BJ (cell line): Measurements from ENCODE around the gene UMODL1. TPM values are rescaled to one million over a fixed set of nuclear protein-coding genes. Genes with fewer than 3 reads are reported as not detected.

Source experiments
- CTCF ChIA-PET: fragments of 350-600 bp; formaldehyde crosslinking; extraction: SDS; loops from one replicate; lab custom pipeline; 2021; ENCODE audit warnings: antibody characterized with exemption, inconsistent platforms; lab: Yijun Ruan, JAX
- POLR2A ChIA-PET: fragments of 300-600 bp; sonication (Branson Sonifier 250); formaldehyde crosslinking; extraction: SDS; loops from one replicate; lab custom pipeline; 2021; ENCODE audit warnings: antibody characterized with exemption; lab: Charles Lee
- DNase-seq: peaks from one replicate; pipeline ENCODE4 v3.0.0-alpha.2; 2011; ENCODE audit warnings: low read depth
- H3K27me3 ChIP-seq: 2 replicates; pipeline ENCODE4 v1.6.0; 2011; ENCODE audit warnings: low read length; ENCODE audit not compliant: control insufficient read depth, insufficient read depth
- H3K36me3 ChIP-seq: 2 replicates; pipeline ENCODE4 v1.5.1; 2011; ENCODE audit warnings: low read length; ENCODE audit not compliant: control insufficient read depth, insufficient read depth
- H3K4me3 ChIP-seq: 2 replicates; pipeline ENCODE4 v1.5.1; 2011; ENCODE audit warnings: low read depth, mild to moderate bottlenecking, control low read depth, low read length
- polyA plus RNA-seq: library from polyadenylated mRNA; depleted of rRNA; stranded (reverse); fragments of >200 nt; gene quantifications from 2 replicates; pipeline ENCODE4 v1.2.3, GENCODE V29; 2011
- TF ChIP-seq, protein P1 (sequence below): IDR thresholded peaks from 2 replicates; pipeline ENCODE4 v1.5.1; 2011; ENCODE audit warnings: low read depth, mild to moderate bottlenecking, control low read depth, inconsistent platforms, low read length, moderate library complexity; ENCODE audit not compliant: insufficient read depth

UMODL1 gene
- polyA plus RNA-seq, 1 experiment = 0.04 TPM

DNA sequence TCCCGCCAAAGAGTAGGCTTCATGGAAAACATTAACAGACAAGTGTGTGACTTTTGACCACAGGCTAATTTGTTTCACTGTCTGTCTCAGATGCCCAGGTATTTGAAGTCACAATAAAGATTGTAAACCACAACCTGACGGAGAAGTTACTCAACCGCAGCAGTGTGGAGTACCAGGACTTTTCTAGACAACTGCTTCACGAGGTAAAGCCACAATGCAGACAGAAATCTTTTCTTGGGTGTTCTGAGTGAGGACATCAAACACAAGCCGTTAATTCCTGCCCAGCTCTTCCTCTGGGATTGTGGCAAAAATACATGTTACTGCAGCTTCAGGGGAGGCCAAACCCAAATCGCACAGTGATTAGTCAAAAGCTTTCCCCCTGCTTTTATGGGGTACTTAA lies 31.0 kb downstream of the UMODL1 start:
- ChIA-PET CTCF (interaction anchor here (0.8 kb wide), 1 partner anchor 16 kb away, joined by 4 read pairs; no protein-coding TSS in a partner anchor), POLR2A (interaction anchor here (0.6 kb wide), 1 partner anchor 636 kb away, joined by 3 read pairs; no protein-coding TSS in a partner anchor)
- Histone ChIP-seq H3K36me3 (no peaks in the 10 kb centered on the region), H3K27me3 (no peaks in the 10 kb centered on the region), H3K4me3 (no peak overlapping the region)
- TF ChIP-seq, protein P1, sequence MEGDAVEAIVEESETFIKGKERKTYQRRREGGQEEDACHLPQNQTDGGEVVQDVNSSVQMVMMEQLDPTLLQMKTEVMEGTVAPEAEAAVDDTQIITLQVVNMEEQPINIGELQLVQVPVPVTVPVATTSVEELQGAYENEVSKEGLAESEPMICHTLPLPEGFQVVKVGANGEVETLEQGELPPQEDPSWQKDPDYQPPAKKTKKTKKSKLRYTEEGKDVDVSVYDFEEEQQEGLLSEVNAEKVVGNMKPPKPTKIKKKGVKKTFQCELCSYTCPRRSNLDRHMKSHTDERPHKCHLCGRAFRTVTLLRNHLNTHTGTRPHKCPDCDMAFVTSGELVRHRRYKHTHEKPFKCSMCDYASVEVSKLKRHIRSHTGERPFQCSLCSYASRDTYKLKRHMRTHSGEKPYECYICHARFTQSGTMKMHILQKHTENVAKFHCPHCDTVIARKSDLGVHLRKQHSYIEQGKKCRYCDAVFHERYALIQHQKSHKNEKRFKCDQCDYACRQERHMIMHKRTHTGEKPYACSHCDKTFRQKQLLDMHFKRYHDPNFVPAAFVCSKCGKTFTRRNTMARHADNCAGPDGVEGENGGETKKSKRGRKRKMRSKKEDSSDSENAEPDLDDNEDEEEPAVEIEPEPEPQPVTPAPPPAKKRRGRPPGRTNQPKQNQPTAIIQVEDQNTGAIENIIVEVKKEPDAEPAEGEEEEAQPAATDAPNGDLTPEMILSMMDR = no peak
- DNase-seq = no peak

DNA sequence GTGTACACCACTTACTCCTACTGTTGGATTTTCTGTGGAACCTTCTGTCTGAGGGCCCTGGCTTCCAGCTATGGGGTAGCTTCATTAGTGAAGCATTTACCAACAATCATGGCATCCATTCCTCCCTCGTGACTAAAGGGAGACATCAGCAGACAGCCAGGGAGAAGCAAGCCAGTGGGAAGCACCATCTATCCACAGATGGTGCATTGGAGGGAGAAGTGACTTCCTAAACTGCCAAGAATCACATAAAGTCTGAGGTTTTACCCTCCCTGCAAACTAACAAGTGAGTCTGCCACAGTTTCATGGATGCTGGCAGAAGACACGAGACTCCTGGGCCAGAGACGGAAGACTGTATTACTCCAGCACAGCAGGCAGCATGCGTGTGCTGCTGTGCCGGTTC lies 31.4 kb downstream of the UMODL1 start:
- ChIA-PET POLR2A (no interaction called here), CTCF (interaction anchor here (0.6 kb wide), 1 partner anchor 168 kb away, joined by 3 read pairs; no protein-coding TSS in a partner anchor)
- H3K4me3 ChIP-seq = no peak overlapping the region
- no peak for DNase-seq
- TF ChIP-seq, protein P1 = no peak
- no peaks in the 10 kb centered on the region for H3K36me3 ChIP-seq
- no peaks in the 10 kb centered on the region for H3K27me3 ChIP-seq

DNA sequence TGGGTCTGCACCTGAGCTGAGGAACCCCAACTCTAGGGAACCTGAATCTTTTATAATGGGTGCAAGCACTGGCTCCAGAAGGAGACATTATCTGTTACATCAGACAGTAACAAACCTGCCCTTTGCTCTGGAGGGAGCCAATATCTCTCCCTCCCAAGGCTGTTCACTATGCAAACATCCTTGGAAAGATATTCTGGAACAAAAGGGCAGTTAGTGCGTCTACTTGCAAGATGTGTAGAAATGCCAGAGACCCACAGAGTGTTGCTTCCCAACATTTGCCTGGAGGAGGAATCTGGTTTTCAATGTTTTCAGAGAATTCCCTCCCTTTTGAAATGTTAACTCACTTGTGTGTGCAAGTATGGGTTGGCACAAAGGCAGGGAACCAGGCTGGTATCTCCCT lies 31.9 kb downstream of the UMODL1 start:
- POLR2A ChIA-PET = no interaction called here
- DNase-seq = no peak
- H3K27me3 ChIP-seq = no peaks in the 10 kb centered on the region
- CTCF ChIA-PET = interaction anchor here (0.6 to 1.2 kb wide), 3 partner anchors 10 to 169 kb away, joined by 3 to 4 read pairs (median 3); no protein-coding TSS in a partner anchor
- TF ChIP-seq, protein P1 = no peak
- no peaks in the 10 kb centered on the region for H3K36me3 ChIP-seq
- no peak overlapping the region for H3K4me3 ChIP-seq

- no peak for DNase-seq
- Histone ChIP-seq H3K27me3 (no peaks in the 10 kb centered on the region; the same call in 1 of the 2 replicates), H3K4me3 (no peak overlapping the region), H3K36me3 (no peaks in the 10 kb centered on the region)
- TF ChIP-seq, protein P1 = no peak
- CTCF ChIA-PET = interaction anchor here (1.1 to 1.2 kb wide), 2 partner anchors 9 to 140 kb away, joined by 3 to 4 read pairs; no protein-coding TSS in a partner anchor
- POLR2A ChIA-PET = interaction anchor here (0.6 kb wide), 1 partner anchor 327 kb away, joined by 14 read pairs; no protein-coding TSS in a partner anchor
These were observed 32.7 kb downstream of the UMODL1 start for GRCh38 chr21:42103843-42104242.

DNA sequence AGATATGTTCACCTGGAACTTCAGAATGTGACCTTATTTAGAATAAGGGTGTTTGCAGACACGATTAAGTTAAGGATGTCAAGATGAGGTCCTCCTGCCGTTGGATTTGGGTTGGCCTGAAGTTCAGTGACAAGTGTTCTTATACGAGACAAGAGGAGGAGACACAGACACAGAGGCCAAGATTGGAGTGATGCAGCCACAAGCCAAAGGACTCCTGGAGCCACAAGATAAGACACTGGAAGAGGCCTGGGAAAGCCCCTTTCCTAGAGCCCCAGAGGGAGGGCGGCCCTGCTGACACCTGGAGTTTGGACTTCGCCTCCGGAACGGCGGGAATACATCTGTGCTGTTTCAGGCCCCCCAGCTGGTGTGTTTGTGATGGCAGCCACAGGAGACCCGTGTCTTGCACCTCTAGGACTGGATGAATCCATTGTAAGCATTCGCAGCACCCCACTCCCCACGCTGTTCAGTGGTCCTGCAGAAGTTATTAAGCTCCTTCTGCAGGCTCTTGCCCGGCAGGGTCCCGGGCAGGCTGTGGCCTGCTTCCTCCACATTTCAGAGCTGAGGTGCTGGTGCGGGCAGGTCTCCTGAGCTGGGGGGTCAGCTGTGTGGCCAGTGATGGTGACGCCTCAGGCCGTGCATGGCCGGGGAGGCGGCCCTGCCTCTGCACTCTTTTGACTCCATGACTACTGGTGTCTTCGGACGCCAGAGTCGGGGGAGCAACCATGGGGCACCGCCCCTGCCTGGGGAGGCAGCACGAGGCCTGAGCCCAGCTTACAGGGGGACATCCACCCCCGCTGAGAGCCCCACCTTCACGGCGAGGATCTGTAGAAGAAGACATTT lies 34.6 kb downstream of the UMODL1 start:
- no peaks in the 10 kb centered on the region for H3K36me3 ChIP-seq
- no peak overlapping the region for H3K4me3 ChIP-seq
- CTCF ChIA-PET = interaction anchor here (4.1 to 4.5 kb wide), 2 partner anchors 9 to 12 kb away, joined by 31 to 47 read pairs; no protein-coding TSS in a partner anchor
- no peaks in the 10 kb centered on the region; the same call in 1 of the 2 replicates for H3K27me3 ChIP-seq
- POLR2A ChIA-PET = no interaction called here
- TF ChIP-seq, protein P1 = no peak
- no peak for DNase-seq
